Panc1 (cell line): ENCODE results near the gene CCDC167. TPM values are rescaled to one million over a fixed set of nuclear protein-coding genes. Genes with fewer than 3 reads are reported as not detected.
A peak's percentile ranks its signal among the peaks of the same experiment; 100 is the strongest.

ENCODE experiments used
- ATAC-seq: fragments of 200-7000 bp; cut with Tn5 transposase; 2 replicates; pipeline ENCODE4 v1.9.1; 2020; ENCODE audit warnings: mild to moderate bottlenecking, moderate library complexity
- BruUV-seq: library from RNA; stranded (reverse); fragments of 400-500 nt; replicated peaks from 2 replicates; lab custom pipeline; 2021; lab: Mats Ljungman, UMichigan
- CTCF ChIA-PET: fragments of 300-600 bp; sonication (Branson Sonifier 250); formaldehyde crosslinking; loops from one replicate; lab custom pipeline; 2022; ENCODE audit warnings: antibody characterized with exemption; lab: Charles Lee
- POLR2A ChIA-PET: fragments of 300-600 bp; sonication (Branson Sonifier 250); formaldehyde crosslinking; loops from one replicate; lab custom pipeline; 2022; ENCODE audit warnings: antibody characterized with exemption; lab: Charles Lee
- DNase-seq: peaks from one replicate; pipeline ENCODE4 v3.0.0-alpha.2; 2010; ENCODE audit warnings: low read depth, low spot score
- H3K27ac ChIP-seq: 2 replicates; pipeline ENCODE4 v1.5.1; 2011; ENCODE audit warnings: mild to moderate bottlenecking, low read length, inconsistent platforms
- H3K27me3 ChIP-seq: fragments of 200-500 bp; sonication (Bioruptor generic); 2 replicates; pipeline ENCODE4 v1.6.0; 2014; ENCODE audit warnings: low read length, inconsistent platforms; ENCODE audit not compliant: control insufficient read depth, insufficient read depth
- H3K36me3 ChIP-seq: fragments of 200-500 bp; sonication (Bioruptor generic); 2 replicates; pipeline ENCODE4 v1.5.1; 2014; ENCODE audit warnings: inconsistent platforms, mild to moderate bottlenecking, low read length, moderate library complexity; ENCODE audit not compliant: control insufficient read depth, insufficient read depth
- H3K4me1 ChIP-seq: 2 replicates; pipeline ENCODE4 v1.5.1; 2011; ENCODE audit warnings: inconsistent platforms, mild to moderate bottlenecking, low read length, moderate library complexity; ENCODE audit not compliant: control insufficient read depth, insufficient read depth
- H3K4me3 ChIP-seq, 2 experiments: 2 replicates each; pipeline ENCODE4 v1.5.1; 2011 to 2012; ENCODE audit warnings: low read depth in 2 of 2, low read length in 2 of 2, mild to moderate bottlenecking in 2 of 2, inconsistent platforms in 1 of 2, moderate library complexity in 1 of 2
- H3K9me3 ChIP-seq: fragments of 200-500 bp; sonication (Bioruptor generic); 2 replicates; pipeline ENCODE4 v1.5.1; 2014; ENCODE audit warnings: low read depth, mild to moderate bottlenecking, inconsistent platforms, low read length, moderate library complexity; ENCODE audit not compliant: control insufficient read depth, insufficient read depth
- POLR2AphosphoS5 ChIP-seq: IDR thresholded peaks from 2 replicates; pipeline ENCODE4 v1.6.1; 2012; ENCODE audit warnings: mild to moderate bottlenecking, low read depth, low read length, moderate library complexity
- SIN3A ChIP-seq: IDR thresholded peaks from 2 replicates; pipeline ENCODE4 v1.6.1; 2012; ENCODE audit warnings: low read depth, mild to moderate bottlenecking, low read length, moderate library complexity, borderline replicate concordance; ENCODE audit not compliant: insufficient read depth
- TCF7L2 ChIP-seq: IDR thresholded peaks from 2 replicates; pipeline ENCODE4 v1.6.1; 2011; ENCODE audit warnings: mild to moderate bottlenecking, low read depth, low read length, inconsistent platforms
- in situ Hi-C: cut with HindIII; loops from 2 replicates; pipeline ENCODE4 v1.10.0; 2016; ENCODE audit warnings: low sequenced_read_pairs, low pct_unique_long_range_greater_than_20kb
- intact Hi-C: fragments of 100-400 bp; cut with micrococcal nuclease; formaldehyde crosslinking; loops from one replicate; pipeline ENCODE4 v1.10.0; 2022; ENCODE audit not compliant: unreplicated experiment
- total RNA-seq: library from RNA; stranded (reverse); gene quantifications from one replicate; pipeline ENCODE4 v1.2.1, GENCODE V29; 2021; ENCODE audit not compliant: unreplicated experiment
- TF ChIP-seq, protein P1 (sequence below): fragments of 450-650 bp; IDR thresholded peaks from 2 replicates; pipeline ENCODE4 v1.5.1; 2017; ENCODE audit warnings: mild to moderate bottlenecking
- TF ChIP-seq, protein P2 (sequence below), 2 experiments: IDR thresholded peaks; 2 replicates each; pipeline ENCODE4 v1.6.1; 2011 to 2012; ENCODE audit warnings: low read depth in 2 of 2, control low read depth in 1 of 2, low read length in 1 of 2, mild to moderate bottlenecking in 1 of 2, moderate library complexity in 1 of 2; ENCODE audit not compliant: insufficient read depth in 1 of 2

The CCDC167 gene
- total RNA-seq, 1 experiment from 2014 or later, result 57.6 TPM

DNA sequence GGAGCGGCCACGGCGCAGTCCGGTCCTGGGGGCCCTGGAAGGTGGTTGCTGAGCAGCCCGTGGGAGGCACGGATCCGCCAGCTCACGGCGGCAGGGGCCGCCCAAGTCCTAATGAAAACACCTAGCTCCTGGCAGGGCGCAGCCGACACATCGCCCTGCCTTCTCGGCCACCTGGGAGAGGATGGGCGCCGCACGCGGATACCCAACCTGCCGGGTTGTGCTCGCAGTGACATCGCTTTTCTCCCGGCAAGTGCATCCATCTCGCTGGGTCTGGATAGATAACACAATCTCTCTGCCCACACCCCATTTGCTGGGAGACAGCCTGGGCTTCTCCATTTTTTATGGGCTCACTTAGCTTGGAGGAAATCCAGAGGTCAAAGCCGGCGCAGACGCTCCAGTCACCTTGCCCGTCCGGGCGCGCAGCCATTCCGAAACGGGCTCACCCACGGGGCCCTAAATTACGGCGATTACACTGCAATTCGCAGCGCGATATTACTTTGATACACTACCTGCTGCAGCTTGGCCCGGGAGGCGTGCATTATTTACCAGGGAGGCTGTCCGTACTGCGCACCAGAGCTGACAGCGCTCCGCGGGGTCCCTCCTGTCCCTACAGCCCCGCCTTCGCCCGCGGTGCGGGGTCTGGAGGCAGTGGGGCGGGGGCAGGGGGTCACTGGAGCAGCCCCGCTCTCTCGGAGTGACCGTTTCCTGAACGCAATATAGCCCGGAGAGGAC lies 36.2 kb upstream of the CCDC167 start:
- in situ Hi-C loops, result no loop called here
- H3K27me3 ChIP-seq, result no peaks in the 10 kb centered on the region

DNA sequence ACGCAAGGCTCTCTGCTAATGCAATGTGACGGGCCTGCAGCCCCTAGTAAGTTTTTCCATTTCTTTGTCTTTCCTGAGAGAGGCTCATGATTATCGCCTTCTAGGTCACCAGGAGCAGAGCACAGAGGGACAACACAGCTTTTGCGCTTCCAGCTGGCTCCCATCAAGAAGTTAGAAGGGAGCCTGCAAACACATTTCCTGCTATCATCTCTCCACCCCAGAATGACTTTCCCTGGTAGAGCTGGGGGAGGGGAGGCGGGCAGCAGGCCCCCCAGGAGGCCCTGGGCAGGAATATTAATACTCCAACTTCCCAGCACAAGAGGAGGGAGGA lies 35.7 kb upstream of the CCDC167 start:
- H3K4me3 ChIP-seq, result no peak overlapping the region
- H3K27me3 ChIP-seq, result no peaks in the 10 kb centered on the region

More for the DNA sequence above, 36.2 kb upstream of the CCDC167 start:
- no peaks in the 10 kb centered on the region for H3K9me3 ChIP-seq
- no peaks in the 10 kb centered on the region for H3K36me3 ChIP-seq
- H3K4me1 ChIP-seq, result peaks cover 26% of the 10 kb centered on the region
- intact Hi-C loops, result no loop called here
- DNase-seq (no peak), ATAC-seq (no peak)
- peak overlapping the region; percentile 27; the same call in 1 of the 2 replicates for H3K27ac ChIP-seq
- ChIA-PET POLR2A (no interaction called here), CTCF (interaction anchor here (0.5 kb wide), 1 partner anchor 236 kb away, joined by 10 read pairs; no protein-coding TSS in a partner anchor)
- TF ChIP-seq TCF7L2 (no peak), POLR2AphosphoS5 (no peak), SIN3A (no peak)
- TF ChIP-seq, protein P1, sequence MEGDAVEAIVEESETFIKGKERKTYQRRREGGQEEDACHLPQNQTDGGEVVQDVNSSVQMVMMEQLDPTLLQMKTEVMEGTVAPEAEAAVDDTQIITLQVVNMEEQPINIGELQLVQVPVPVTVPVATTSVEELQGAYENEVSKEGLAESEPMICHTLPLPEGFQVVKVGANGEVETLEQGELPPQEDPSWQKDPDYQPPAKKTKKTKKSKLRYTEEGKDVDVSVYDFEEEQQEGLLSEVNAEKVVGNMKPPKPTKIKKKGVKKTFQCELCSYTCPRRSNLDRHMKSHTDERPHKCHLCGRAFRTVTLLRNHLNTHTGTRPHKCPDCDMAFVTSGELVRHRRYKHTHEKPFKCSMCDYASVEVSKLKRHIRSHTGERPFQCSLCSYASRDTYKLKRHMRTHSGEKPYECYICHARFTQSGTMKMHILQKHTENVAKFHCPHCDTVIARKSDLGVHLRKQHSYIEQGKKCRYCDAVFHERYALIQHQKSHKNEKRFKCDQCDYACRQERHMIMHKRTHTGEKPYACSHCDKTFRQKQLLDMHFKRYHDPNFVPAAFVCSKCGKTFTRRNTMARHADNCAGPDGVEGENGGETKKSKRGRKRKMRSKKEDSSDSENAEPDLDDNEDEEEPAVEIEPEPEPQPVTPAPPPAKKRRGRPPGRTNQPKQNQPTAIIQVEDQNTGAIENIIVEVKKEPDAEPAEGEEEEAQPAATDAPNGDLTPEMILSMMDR, result no peak
- TF ChIP-seq, protein P2, sequence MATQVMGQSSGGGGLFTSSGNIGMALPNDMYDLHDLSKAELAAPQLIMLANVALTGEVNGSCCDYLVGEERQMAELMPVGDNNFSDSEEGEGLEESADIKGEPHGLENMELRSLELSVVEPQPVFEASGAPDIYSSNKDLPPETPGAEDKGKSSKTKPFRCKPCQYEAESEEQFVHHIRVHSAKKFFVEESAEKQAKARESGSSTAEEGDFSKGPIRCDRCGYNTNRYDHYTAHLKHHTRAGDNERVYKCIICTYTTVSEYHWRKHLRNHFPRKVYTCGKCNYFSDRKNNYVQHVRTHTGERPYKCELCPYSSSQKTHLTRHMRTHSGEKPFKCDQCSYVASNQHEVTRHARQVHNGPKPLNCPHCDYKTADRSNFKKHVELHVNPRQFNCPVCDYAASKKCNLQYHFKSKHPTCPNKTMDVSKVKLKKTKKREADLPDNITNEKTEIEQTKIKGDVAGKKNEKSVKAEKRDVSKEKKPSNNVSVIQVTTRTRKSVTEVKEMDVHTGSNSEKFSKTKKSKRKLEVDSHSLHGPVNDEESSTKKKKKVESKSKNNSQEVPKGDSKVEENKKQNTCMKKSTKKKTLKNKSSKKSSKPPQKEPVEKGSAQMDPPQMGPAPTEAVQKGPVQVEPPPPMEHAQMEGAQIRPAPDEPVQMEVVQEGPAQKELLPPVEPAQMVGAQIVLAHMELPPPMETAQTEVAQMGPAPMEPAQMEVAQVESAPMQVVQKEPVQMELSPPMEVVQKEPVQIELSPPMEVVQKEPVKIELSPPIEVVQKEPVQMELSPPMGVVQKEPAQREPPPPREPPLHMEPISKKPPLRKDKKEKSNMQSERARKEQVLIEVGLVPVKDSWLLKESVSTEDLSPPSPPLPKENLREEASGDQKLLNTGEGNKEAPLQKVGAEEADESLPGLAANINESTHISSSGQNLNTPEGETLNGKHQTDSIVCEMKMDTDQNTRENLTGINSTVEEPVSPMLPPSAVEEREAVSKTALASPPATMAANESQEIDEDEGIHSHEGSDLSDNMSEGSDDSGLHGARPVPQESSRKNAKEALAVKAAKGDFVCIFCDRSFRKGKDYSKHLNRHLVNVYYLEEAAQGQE (IDR thresholded peaks at IDR 0.05; ENCODE audit: insufficient read depth in 1 of 2, low read depth in 2 of 2, low read length in 1 of 2), result no peak
- H3K4me3 ChIP-seq, result no peak overlapping the region
- BruUV-seq, result no TSS peak

More for the DNA sequence above, 35.7 kb upstream of the CCDC167 start:
- Histone ChIP-seq H3K4me1 (peaks cover 26% of the 10 kb centered on the region), H3K27ac (peak overlapping the region; percentile 27; the same call in 1 of the 2 replicates), H3K9me3 (no peaks in the 10 kb centered on the region), H3K36me3 (no peaks in the 10 kb centered on the region)
- no TSS peak for BruUV-seq
- CTCF ChIA-PET, result no interaction called here
- DNase-seq (no peak), ATAC-seq (no peak)
- intact Hi-C loops, result no loop called here
- POLR2A ChIA-PET, result no interaction called here
- in situ Hi-C loops, result no loop called here
- TF ChIP-seq, protein P2 (IDR thresholded peaks at IDR 0.05; ENCODE audit: insufficient read depth in 1 of 2, low read depth in 2 of 2, low read length in 1 of 2), result no peak
- no peak for TF ChIP-seq TCF7L2
- TF ChIP-seq POLR2AphosphoS5, result no peak
- no peak for TF ChIP-seq SIN3A
- TF ChIP-seq, protein P1, result no peak
